Measurements from ENCODE around the gene WNT6.
A peak's percentile ranks its signal among the peaks of the same experiment; 100 is the strongest.

The WNT6 gene

GRCh38 chr2:218890369-218890768, 30.8 kb downstream of the WNT6 start:
- in situ Hi-C loops (cut with HindIII; ENCODE audit: low sequenced_read_pairs), result no loop called here
- TF ChIP-seq CTCF (IDR thresholded peaks at IDR 0.05; ENCODE audit: low read depth, low read length), result no peak
- no peak overlapping the region for H3K4me3 ChIP-seq (ENCODE audit: low read depth, low read length)
- DNase-seq (ENCODE audit: low read depth, low spot score), result no peak

GRCh38 chr2:218891275-218892135, 31.9 kb downstream of the WNT6 start:
- in situ Hi-C loops (cut with HindIII; ENCODE audit: low sequenced_read_pairs), result no loop called here
- no peak overlapping the region for H3K4me3 ChIP-seq (ENCODE audit: low read depth, low read length)
- no peak for DNase-seq (ENCODE audit: low read depth, low spot score)
- no peak for TF ChIP-seq CTCF (IDR thresholded peaks at IDR 0.05; ENCODE audit: low read depth, low read length)

GRCh38 chr2:218892693-218893348, 33.2 kb downstream of the WNT6 start:
- TF ChIP-seq CTCF (IDR thresholded peaks at IDR 0.05; ENCODE audit: low read depth, low read length), result peak; percentile 33
- in situ Hi-C loops (cut with HindIII; ENCODE audit: low sequenced_read_pairs), result no loop called here
- DNase-seq (ENCODE audit: low read depth, low spot score), result peak; percentile 32
- no peak overlapping the region for H3K4me3 ChIP-seq (ENCODE audit: low read depth, low read length)

GRCh38 chr2:218893349-218894150, 33.9 kb downstream of the WNT6 start:
- no peak for TF ChIP-seq CTCF (IDR thresholded peaks at IDR 0.05; ENCODE audit: low read depth, low read length)
- DNase-seq (ENCODE audit: low read depth, low spot score), result no peak
- no peak overlapping the region for H3K4me3 ChIP-seq (ENCODE audit: low read depth, low read length)
- in situ Hi-C loops (cut with HindIII; ENCODE audit: low sequenced_read_pairs), result no loop called here

- H3K4me3 ChIP-seq (ENCODE audit: low read depth, low read length), result no peak overlapping the region
- no peak for DNase-seq (ENCODE audit: low read depth, low spot score)
- no peak for TF ChIP-seq CTCF (IDR thresholded peaks at IDR 0.05; ENCODE audit: low read depth, low read length)
- in situ Hi-C loops (cut with HindIII; ENCODE audit: low sequenced_read_pairs), result no loop called here
Observed at GRCh38 chr2:218894151-218894879, 34.7 kb downstream of the WNT6 start.

- H3K4me3 ChIP-seq (ENCODE audit: low read depth, low read length), result no peak overlapping the region
- in situ Hi-C loops (cut with HindIII; ENCODE audit: low sequenced_read_pairs), result no loop called here
- TF ChIP-seq CTCF (IDR thresholded peaks at IDR 0.05; ENCODE audit: low read depth, low read length), result no peak
- DNase-seq (ENCODE audit: low read depth, low spot score), result no peak
Observed at GRCh38 chr2:218894880-218895157, 35.2 kb downstream of the WNT6 start.

Data from astrocyte of the spinal cord (primary cell).